Karpas-422 (cell line): Measurements from ENCODE around the gene B3GNT2. TPM values are rescaled to one million over a fixed set of nuclear protein-coding genes. Genes with fewer than 3 reads are reported as not detected.
"Not testable (repeated sequence)": the region's sequence is repeated elsewhere in the genome, so short reads cannot be mapped to it uniquely, and the experiment has no call there.

Experiments used
- DNase-seq: peaks from one replicate; pipeline ENCODE4 v3.0.0-alpha.2; 2015
- H2AFZ ChIP-seq: fragments of 200-600 bp; sonication (generic); 2 replicates; pipeline ENCODE4 v1.6.1; 2014; ENCODE audit warnings: antibody characterized with exemption, low read length, mixed read lengths
- H3K27ac ChIP-seq: fragments of 200-600 bp; sonication (generic); 2 replicates; pipeline ENCODE4 v1.5.1; 2014; ENCODE audit warnings: mild to moderate bottlenecking, low read length, moderate library complexity
- H3K27me3 ChIP-seq: fragments of 200-600 bp; sonication (generic); 2 replicates; pipeline ENCODE4 v1.6.1; 2014; ENCODE audit warnings: low read length, mixed read lengths
- H3K36me3 ChIP-seq: fragments of 200-600 bp; sonication (generic); 2 replicates; pipeline ENCODE4 v1.6.1; 2014; ENCODE audit warnings: low read length, mixed read lengths; ENCODE audit not compliant: insufficient read depth
- H3K4me1 ChIP-seq: fragments of 200-600 bp; sonication (generic); 2 replicates; pipeline ENCODE4 v1.6.1; 2014; ENCODE audit warnings: mild to moderate bottlenecking, low read length, mixed read lengths
- H3K4me2 ChIP-seq: fragments of 200-600 bp; sonication (generic); 2 replicates; pipeline ENCODE4 v1.6.1; 2014; ENCODE audit warnings: low read length, low read depth, mild to moderate bottlenecking; ENCODE audit not compliant: poor library complexity, severe bottlenecking
- H3K4me3 ChIP-seq: fragments of 200-600 bp; sonication (generic); 2 replicates; pipeline ENCODE4 v1.5.1; 2014; ENCODE audit warnings: mild to moderate bottlenecking, antibody characterized with exemption, low read length, mixed read lengths
- H3K79me2 ChIP-seq: fragments of 200-600 bp; sonication (generic); 2 replicates; pipeline ENCODE4 v1.6.1; 2014; ENCODE audit warnings: mild to moderate bottlenecking, low read length, mixed read lengths
- H3K9ac ChIP-seq: fragments of 200-600 bp; sonication (generic); 2 replicates; pipeline ENCODE4 v1.6.0; 2014; ENCODE audit warnings: low read length
- H3K9me2 ChIP-seq: fragments of 200-600 bp; sonication (generic), shearing (Covaris generic); replicated peaks from 2 replicates; pipeline ENCODE4 v1.6.0; 2014; ENCODE audit warnings: mild to moderate bottlenecking, low read length, moderate library complexity; ENCODE audit not compliant: insufficient read depth
- H3K9me3 ChIP-seq: fragments of 300-700, 200-600 bp; sonication (generic); 2 replicates; pipeline ENCODE4 v1.6.1; 2014; ENCODE audit warnings: low read length, mixed read lengths
- H4K20me1 ChIP-seq: fragments of 200-600 bp; sonication (generic); 2 replicates; pipeline ENCODE4 v1.6.1; 2014; ENCODE audit warnings: mild to moderate bottlenecking, antibody characterized with exemption, low read length, low read depth; ENCODE audit not compliant: insufficient read depth
- total RNA-seq: library from RNA; depleted of rRNA; stranded (reverse); fragments of >200 nt; shearing (Covaris generic); gene quantifications from 2 replicates; pipeline ENCODE4 v1.2.3, GENCODE V29; 2014; ENCODE audit warnings: low replicate concordance

B3GNT2 gene
- total RNA-seq, 1 experiment from 2014 or later: 26.9 TPM

DNA sequence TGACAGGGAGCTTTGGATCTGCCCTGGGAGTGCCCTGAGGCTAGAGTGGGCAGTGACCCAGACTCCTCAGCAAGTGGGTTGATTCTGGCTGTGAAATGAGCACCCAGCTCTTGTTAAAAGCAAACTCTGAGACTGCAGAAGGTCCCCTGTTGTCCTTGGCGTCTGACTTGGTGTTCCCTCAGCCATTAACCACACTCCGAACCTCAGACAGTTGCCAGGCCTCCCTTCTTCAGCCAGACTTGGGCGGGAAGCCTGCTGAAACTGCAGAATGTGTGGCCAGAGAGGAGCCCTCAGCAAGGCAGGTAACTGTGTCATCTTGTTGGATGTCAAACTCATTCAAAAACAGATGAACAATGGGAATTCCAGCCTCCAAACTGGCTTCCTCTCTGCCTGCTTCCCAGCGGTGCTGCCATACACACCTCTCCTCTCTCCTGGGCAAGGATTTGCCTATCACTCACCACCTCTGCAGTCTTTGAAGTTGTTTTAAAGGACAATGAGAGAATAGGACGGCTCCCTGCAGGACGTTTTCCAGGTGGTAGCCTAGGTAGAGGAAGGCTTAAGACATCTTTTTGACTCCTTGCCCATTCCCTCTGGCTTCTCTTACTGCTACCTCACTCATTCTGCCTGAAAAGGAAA, 38.9 kb upstream of the B3GNT2 start:
- Histone ChIP-seq H2AFZ (no peak overlapping the region), H3K36me3 (no peaks in the 10 kb centered on the region), H3K4me3 (no peak overlapping the region), H3K9me3 (peaks cover 4% of the 10 kb centered on the region), H3K4me1 (no peaks in the 10 kb centered on the region), H3K27me3 (no peaks in the 10 kb centered on the region), H4K20me1 (no peaks in the 10 kb centered on the region), H3K9me2 (no peaks in the 10 kb centered on the region), H3K9ac (no peak overlapping the region), H3K27ac (no peak overlapping the region), H3K4me2 (no peak overlapping the region), H3K79me2 (no peaks in the 10 kb centered on the region)
- no peak for DNase-seq

DNA sequence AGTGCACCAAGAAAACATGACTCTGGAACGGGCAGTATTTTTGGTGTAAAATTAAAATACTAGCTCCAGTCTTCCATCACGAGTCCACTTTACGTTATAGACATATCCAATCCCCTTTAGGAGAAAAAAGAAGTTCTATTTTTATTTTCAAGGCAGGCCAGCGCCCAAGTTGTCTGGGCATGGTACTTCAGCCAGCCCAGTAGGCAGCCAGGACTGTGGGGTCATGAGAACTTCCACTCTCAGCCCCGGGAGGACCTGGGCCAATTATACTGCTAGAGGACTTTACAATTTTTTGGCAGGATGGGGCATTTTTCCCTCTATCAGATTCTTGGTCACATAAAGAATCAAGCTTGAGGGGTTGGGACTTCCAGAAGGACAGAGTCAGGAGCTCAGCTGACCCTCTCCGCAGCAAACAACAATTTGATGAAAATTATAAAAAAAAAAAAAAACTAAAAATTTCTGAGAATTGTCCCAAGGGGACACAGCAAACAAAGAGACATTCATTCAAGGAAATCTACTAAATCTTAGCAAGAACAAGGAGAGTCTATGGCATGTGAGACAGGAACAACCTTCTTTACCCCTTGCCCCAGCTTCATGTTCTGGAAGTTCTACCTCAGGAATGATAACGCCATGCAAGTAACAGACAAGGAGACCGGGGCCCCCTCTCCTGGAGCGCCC, 37.3 kb upstream of the B3GNT2 start:
- Histone ChIP-seq H3K36me3 (no peaks in the 10 kb centered on the region), H3K4me1 (no peaks in the 10 kb centered on the region), H3K9me3 (peaks cover 4% of the 10 kb centered on the region), H4K20me1 (no peaks in the 10 kb centered on the region), H3K27ac (no peak overlapping the region), H3K79me2 (no peaks in the 10 kb centered on the region), H2AFZ (no peak overlapping the region), H3K9me2 (no peaks in the 10 kb centered on the region), H3K4me2 (no peak overlapping the region), H3K27me3 (no peaks in the 10 kb centered on the region), H3K9ac (no peak overlapping the region), H3K4me3 (no peak overlapping the region)
- no peak for DNase-seq

DNA sequence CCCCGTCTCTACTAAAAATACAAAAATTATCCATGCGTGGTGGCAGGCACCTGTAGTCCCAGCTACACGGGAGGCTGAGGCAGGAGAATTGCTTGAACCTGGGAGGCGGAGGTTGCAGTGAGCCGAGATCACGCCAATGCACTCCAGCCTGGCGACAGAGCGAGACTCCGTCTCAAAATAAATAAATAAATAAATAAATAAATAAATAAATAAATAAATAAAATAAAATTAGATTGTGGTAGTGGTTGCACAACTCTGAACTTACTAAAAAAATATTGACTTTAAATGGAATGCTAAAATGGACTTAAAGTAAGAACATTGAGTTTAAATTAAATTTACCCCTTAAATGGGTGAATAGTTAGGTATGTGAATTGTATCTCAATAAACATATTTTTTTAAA, 35.2 kb upstream of the B3GNT2 start:
- not testable (repeated sequence) for H3K4me2 ChIP-seq, H3K79me2 ChIP-seq, H3K27me3 ChIP-seq, H2AFZ ChIP-seq, H3K9ac ChIP-seq, DNase-seq, H3K9me3 ChIP-seq, H3K4me3 ChIP-seq, H4K20me1 ChIP-seq, H3K27ac ChIP-seq, H3K4me1 ChIP-seq, H3K9me2 ChIP-seq, H3K36me3 ChIP-seq

DNA sequence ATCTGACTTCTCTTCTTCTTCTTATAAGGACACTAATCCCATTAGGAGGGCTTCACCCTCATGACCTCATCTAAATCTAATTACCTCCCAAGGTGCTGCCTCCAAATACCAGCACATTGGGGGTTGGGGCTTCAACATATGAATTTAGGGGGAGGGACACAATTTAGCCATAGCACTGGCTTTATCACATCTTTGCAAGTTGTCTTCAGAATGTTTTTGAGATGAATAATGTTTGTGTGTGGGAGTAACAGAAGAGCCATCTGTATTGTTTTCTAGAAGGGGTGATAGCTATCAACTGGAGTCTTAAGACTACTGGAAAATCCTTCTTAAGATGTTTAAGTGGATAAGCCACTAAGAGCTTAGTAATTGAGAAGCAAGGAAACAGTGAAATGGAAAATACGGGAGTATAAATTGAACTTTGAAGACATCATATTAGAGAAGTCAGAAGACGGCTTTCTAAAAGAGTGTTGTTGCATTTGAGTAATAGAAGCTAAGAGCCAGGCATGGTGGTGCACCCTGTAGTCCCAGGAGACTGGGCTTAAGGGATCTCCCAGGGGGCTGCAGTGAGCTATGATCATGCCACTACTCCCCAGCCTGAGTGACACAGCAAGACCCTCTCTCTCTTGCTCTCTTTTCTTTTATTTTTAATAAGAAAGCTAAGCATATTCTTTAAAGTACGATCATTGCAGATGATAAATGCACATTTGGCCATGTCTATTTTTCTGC, 32.6 kb upstream of the B3GNT2 start:
- no peaks in the 10 kb centered on the region for H3K9me3 ChIP-seq
- no peaks in the 10 kb centered on the region for H3K4me1 ChIP-seq
- H3K27ac ChIP-seq: no peak overlapping the region
- no peaks in the 10 kb centered on the region for H3K27me3 ChIP-seq
- no peak for DNase-seq
- no peak overlapping the region for H3K4me2 ChIP-seq
- no peaks in the 10 kb centered on the region for H4K20me1 ChIP-seq
- H2AFZ ChIP-seq: no peak overlapping the region
- no peak overlapping the region for H3K9ac ChIP-seq
- H3K79me2 ChIP-seq: no peaks in the 10 kb centered on the region
- H3K4me3 ChIP-seq: no peak overlapping the region
- no peaks in the 10 kb centered on the region for H3K9me2 ChIP-seq
- no peaks in the 10 kb centered on the region for H3K36me3 ChIP-seq

DNA sequence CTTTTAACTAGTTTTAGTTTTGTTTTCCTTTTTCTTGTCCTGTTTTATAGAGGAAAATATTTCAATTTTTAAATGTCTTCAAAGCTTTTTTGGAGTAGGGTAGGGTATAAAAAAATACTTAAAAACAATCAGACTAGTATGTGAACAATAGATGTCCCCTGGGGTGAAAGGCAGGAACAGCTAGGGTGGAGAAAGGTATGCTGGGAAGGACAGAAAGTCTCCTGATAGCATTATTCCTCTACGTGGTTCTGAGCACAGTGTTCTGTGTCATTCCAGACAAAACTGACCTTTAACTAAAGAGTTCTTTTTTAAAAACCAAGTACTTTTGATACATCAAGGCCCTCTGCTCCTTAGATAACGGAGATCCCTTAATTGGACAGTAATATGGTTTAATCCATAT, 32.1 kb upstream of the B3GNT2 start:
- no peak overlapping the region for H3K4me3 ChIP-seq
- H3K9me2 ChIP-seq: no peaks in the 10 kb centered on the region
- H3K27ac ChIP-seq: no peak overlapping the region
- no peaks in the 10 kb centered on the region for H4K20me1 ChIP-seq
- H2AFZ ChIP-seq: no peak overlapping the region
- no peak for DNase-seq
- H3K27me3 ChIP-seq: no peaks in the 10 kb centered on the region
- no peak overlapping the region for H3K4me2 ChIP-seq
- H3K9ac ChIP-seq: no peak overlapping the region
- H3K36me3 ChIP-seq: no peaks in the 10 kb centered on the region
- H3K79me2 ChIP-seq: no peaks in the 10 kb centered on the region
- no peaks in the 10 kb centered on the region for H3K9me3 ChIP-seq
- H3K4me1 ChIP-seq: no peaks in the 10 kb centered on the region

DNA sequence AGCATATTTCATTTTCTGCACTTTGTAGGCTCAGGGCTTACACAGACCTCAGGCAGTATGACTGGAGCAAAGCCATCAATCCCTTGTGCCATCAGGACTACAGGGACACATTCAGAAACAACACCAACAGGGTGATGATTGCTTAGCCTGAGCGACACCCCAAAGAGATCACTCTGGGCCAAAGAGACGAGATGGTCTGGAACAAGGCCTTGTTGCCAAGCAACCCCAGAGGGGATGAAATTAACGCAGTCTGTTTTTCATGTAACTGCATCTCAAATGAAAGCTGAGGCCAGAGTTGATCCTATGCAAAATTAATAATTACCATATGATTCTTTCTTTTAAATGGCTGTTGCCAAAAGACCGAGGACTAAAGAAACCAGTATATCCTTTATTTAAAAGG, 20.2 kb upstream of the B3GNT2 start:
- Histone ChIP-seq H3K9ac (no peak overlapping the region), H2AFZ (no peak overlapping the region), H3K9me3 (no peaks in the 10 kb centered on the region), H3K9me2 (no peaks in the 10 kb centered on the region), H4K20me1 (no peaks in the 10 kb centered on the region), H3K79me2 (no peaks in the 10 kb centered on the region), H3K4me2 (no peak overlapping the region), H3K4me1 (peaks cover 5% of the 10 kb centered on the region; the same call in 1 of the 2 replicates), H3K27me3 (no peaks in the 10 kb centered on the region), H3K4me3 (no peak overlapping the region), H3K27ac (no peak overlapping the region), H3K36me3 (no peaks in the 10 kb centered on the region)
- no peak for DNase-seq

DNA sequence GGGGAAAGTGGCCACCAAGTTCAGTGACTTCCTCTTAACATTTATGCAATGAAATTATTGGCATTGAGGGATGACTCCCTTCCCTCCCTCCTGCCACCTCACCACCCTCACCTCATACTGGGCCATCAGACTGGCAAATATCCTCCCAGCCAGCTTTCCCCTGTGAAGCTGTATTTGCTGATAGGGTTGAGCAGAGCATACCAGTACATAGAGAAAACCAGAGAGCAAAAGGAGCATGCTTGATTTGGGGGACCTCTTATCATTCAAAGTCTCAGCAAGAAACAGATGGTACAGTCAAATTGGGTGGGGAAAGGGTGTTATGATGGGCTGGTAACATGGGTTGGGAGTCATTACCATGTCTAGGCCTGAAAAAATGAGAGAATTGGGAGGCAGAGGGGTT, 19.1 kb upstream of the B3GNT2 start:
- H3K4me2 ChIP-seq: no peak overlapping the region
- no peaks in the 10 kb centered on the region for H3K79me2 ChIP-seq
- DNase-seq: no peak
- no peaks in the 10 kb centered on the region for H4K20me1 ChIP-seq
- H3K9me3 ChIP-seq: no peaks in the 10 kb centered on the region
- no peak overlapping the region for H2AFZ ChIP-seq
- no peaks in the 10 kb centered on the region for H3K27me3 ChIP-seq
- H3K9ac ChIP-seq: no peak overlapping the region
- H3K4me1 ChIP-seq: peaks cover 10% of the 10 kb centered on the region; the same call in 1 of the 2 replicates
- no peak overlapping the region for H3K27ac ChIP-seq
- H3K9me2 ChIP-seq: no peaks in the 10 kb centered on the region
- no peaks in the 10 kb centered on the region for H3K36me3 ChIP-seq
- no peak overlapping the region for H3K4me3 ChIP-seq

DNA sequence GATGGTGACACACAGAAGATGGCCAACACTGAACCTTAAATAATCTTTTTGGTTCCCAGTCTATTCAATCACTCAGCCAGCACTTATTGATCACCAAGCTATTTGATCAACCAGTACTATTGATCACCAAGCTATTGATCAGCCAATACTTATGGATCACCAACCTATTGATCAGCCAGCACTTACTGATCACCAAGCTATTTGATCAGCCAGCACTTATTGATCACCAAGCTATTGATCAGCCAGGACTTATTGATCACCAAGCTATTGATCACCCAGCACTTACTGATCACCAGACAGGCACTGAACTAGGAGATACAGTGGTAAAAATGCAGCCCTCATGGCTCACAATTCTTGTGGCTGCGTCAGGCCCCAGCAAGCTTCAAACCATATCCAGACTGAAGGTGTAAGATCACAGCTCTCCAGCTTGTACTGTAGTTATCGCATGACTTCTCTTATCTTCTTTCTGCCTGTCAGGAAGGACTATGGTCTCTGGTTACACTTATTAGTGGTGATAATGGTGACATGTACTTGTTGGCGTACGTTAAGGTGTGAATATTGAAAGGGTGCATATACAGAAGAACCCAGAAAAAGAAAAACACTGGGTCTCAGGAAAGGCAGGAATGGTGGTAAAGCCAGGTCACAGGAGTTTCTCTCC, 18.4 kb upstream of the B3GNT2 start:
- no peak overlapping the region for H3K9ac ChIP-seq

More for the DNA sequence above, 18.4 kb upstream of the B3GNT2 start:
- no peaks in the 10 kb centered on the region for H3K9me3 ChIP-seq
- no peak overlapping the region for H3K27ac ChIP-seq
- no peaks in the 10 kb centered on the region for H3K79me2 ChIP-seq
- H3K27me3 ChIP-seq: no peaks in the 10 kb centered on the region
- no peak overlapping the region for H2AFZ ChIP-seq
- peaks cover 10% of the 10 kb centered on the region; the same call in 1 of the 2 replicates for H3K4me1 ChIP-seq
- no peaks in the 10 kb centered on the region for H3K9me2 ChIP-seq
- DNase-seq: no peak
- H3K36me3 ChIP-seq: no peaks in the 10 kb centered on the region
- no peak overlapping the region for H3K4me2 ChIP-seq
- no peak overlapping the region for H3K4me3 ChIP-seq
- no peaks in the 10 kb centered on the region for H4K20me1 ChIP-seq
